SIG-M5 (cell line): ENCODE results near the gene RAPGEF3.

Experiments
- DNase-seq: peaks from one replicate; lab custom pipeline; 2025; lab: John Stamatoyannopoulos, UW

RAPGEF3 gene

DNA sequence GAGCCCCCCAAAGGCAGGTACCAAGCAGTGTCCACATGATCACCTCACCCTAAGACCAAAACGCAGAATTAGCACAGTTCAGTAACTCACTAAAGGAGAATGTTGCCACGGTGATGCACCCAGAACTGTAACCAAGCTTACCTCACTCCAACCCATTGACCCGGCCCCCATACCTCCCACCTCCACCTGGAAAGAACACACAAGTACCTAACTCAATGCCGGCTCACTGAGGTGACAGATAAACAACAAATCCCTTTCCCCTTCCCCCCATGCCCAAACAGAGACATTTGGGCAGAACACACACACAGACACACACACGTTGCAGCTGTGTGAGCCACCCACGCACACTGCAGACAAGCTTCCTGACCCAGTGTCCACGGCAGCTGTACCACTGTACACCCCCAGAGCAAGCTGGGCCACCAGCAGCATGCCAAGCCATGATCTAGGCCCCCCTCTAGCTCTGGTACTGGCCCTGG, 1.3 kb downstream of the RAPGEF3 start:
- DNase-seq = no peak

DNA sequence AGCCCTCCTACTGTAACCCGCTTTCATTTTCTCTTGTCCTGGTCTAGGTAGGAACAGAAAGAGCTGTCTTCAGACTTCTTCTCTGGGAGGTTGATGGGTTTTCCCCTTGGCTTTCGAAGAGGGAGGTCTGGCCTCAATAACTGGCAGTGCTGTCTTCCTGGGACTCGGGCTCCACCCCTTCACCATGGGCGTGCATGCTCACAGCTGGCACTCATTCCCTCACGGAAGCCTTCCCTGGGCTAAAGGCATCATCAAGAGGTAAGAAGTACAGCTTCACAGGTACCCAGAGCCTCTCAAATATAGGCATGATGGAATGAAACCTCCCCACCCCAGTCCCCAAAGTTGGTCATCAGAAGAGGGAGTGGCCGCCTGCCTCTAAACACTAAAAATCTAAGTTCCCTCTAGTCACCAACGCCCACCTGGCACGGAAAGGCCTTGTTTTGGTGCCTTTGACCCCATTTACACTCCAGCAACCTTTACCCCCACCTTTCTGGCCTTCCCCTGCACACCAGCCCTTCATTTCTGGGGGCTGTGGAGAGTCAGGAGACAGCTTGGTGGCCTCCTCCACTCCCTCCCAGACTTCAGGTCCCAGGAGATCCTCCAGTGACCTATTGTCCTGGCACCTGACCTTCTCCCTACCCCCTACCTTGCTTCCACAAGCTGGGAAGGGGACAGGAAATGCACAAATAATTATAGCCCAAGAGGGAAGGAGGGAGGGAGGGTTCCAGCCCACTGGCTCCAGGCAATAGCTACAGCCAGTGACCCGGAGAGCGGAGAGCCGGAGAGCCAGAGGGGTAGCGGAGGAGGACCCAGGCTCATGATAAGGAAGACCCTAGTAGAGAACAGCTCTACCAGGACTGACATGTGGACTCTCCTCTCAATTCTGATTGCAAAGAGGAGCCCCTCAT, 2.8 kb downstream of the RAPGEF3 start:
- DNase-seq = no peak

DNA sequence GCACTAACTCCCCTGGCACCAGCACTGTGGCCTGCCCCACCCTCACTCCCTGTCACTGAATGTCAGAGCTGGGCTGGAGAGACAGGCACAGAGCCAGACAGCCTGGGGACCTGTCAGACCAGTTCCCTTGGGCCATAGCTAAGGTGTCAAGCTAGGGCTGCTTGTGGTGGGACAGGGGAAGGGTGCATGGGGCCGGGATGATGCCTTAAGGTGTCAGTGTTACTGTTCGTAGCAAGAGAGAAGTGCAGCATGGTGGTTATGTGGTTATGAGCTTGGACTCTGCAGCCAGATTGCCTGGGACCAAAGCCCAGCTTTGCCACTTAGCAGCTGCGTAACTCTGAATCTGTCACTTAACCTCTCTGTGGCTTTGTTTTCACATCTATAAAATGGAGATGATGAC, 3.8 kb downstream of the RAPGEF3 start:
- DNase-seq = no peak

DNA sequence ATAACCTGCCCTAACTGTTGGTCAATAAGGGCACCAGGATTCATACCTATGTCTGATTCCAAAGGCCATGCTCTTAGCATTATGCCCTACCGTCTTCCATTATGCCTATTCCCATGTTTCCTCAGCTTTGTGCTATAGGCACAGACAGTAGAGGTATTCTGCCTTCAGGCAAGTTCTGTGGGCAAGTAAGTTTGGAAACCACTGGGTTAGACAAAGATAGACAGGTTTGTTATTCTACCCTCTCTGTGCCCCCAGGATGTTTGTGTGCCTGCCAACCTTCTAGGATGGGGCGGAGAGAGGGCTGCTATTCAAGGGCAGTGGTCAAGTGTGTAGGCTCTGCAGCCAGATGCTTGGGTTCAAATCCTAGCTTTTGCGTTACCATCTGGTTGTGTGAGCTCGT, 4.6 kb downstream of the RAPGEF3 start:
- no peak for DNase-seq

DNA sequence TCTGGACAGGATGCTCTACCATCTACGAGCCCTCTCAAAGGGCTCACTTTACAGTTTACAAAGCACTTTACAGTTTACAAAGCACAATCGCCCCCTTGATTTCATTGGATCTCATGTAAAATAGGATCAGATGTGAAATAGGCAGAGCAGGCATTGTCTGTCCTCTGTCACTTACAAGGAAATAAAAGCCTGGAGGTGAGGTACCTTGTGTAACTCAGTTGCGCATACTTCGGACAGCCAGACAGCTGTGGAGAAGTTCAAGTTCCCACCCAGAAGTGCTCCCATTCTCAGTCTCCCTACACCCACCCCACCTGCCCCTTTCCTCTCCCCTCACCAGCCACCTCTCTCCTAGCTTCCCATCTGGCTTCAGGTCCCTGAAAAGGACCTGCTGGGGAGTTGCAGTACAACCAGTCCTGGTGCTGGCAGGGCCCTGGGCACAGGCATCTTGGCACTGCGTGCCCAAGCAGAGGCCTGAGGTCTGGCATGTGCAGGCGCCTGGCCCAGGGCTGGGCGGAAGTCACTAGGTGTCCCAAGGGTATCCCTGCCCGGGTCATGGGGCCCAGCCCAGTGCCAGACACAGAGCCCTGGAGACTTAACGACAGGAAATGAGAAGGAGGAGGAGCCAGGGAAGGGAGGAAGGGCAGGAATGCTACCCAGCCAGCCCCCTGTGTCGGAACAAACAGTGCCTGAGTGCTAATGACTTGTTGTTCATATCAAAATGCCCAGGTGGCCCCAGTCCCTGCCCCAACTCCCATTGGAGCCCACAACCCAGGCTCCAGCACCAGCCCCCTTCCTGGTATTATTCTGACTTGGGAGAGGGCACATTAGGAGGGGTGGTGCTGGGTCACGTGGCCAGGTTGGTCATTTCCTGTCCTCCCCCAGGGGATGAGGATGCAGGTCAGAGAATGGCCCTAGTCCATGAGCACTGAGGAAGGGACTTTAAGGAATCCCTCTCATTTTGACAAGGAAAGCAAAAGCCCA, 5.4 kb downstream of the RAPGEF3 start:
- DNase-seq = no peak

DNA sequence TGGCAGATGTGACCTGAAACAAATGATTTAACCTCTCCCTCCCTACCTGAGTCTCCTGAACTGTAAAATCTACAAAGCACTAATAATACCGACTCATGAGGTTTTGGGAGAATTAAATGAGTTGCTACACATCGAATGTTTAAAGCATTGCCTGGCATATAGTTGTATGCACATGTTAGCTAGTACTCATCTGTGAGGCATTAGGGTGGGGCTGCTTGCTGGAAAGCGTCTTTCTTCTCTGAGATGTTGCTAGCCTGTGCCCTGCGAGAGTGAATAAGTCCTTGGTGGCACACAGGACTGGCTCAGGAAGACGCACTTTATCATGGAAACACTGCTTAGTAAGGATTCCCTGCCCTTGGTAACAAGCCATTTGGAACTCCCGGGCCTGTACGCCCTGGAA, 6.1 kb downstream of the RAPGEF3 start:
- DNase-seq = no peak

DNA sequence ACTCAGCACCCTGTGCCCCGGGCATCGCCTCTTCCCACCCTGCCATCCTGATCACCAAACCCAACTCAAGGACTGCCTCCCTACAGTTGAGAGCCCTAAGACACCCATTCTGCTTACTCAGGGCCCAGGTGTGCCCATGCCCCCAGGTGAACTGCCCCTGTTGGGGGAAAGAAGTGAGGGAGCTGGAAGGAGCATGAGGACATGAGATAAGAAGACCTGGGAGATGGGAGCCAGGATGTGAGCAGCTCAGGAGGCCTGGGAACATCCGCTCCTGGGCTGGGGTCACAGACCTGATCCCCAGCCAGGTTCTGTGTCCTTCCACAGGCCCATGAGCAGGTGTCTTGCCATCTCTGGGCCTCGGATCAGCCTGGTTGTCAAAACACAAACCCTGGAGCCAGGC, 6.6 kb downstream of the RAPGEF3 start:
- DNase-seq = no peak

DNA sequence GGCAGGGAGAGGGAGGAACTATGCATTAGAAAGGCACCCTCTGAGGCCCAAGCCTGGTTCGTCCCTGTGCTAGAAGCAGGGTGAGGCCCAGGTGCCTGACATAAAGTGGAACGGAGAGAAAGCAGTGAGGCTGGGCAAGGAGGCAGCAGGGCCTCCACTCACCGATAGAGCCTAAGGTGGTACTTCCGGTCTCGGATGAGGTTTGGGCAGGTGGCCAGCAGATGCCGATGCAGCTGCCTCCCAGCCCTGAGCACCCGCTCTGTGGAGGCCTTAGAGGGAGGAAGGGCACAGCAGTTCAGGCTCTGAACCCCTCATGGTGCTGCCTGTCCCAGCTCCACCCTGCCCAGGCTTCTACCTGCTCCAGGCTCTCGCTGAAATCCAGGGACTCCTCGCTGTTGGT, 7.1 kb downstream of the RAPGEF3 start:
- DNase-seq = no peak

DNA sequence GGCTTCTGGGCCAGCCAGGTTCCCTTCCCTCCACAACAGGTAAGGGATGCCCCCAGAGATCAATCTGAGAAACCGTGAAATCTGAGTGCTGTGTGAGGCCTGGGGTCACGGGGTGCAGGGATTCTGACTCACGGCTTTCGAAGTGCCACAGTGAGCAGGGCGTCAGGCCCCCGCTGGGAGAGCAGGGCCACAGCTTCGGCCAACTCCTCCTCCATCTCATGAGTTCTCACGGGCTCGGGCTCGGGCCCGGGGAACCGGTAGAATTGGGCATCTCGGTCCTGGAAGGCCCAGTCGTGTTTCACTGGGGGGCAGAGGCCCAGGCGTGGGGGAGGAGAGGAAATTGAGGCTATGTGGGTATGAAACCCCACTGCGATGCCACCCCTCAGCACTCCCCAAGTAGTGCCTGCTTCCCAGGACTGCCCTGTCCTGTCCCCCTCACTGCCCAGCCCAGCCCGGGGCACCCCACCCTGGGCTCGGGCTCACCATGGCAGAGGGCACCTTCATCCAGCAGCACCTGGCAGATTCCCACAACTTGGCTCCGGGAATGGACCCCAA, 7.7 kb downstream of the RAPGEF3 start:
- DNase-seq = no peak

DNA sequence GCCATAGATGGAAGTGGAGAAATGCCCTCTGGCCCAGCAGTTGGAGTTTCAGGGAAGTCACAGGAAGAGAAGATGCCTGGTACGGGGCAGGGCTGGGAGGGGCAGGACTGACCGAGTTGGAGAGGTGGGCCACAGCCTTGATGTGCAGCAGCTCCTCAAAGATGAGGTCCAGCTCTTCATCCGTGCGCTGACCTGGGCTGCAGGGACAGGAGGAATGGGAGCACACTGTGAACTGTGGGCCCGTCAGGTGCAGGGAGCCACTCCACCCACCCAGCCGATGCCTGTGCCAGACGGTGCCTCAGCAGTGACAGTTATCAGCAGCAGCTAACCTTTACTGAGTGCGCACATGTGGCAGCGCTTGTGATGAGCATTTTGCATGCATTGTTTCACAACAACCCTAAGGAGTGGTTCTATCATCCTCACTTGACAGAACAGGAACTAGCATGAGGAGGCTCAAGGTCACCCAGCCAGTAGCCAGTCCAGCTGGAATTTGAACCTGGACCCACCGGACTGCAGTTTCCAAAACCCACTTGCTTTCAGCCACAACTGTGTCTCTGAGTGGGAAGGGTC, 8.4 kb downstream of the RAPGEF3 start:
- no peak for DNase-seq

DNA sequence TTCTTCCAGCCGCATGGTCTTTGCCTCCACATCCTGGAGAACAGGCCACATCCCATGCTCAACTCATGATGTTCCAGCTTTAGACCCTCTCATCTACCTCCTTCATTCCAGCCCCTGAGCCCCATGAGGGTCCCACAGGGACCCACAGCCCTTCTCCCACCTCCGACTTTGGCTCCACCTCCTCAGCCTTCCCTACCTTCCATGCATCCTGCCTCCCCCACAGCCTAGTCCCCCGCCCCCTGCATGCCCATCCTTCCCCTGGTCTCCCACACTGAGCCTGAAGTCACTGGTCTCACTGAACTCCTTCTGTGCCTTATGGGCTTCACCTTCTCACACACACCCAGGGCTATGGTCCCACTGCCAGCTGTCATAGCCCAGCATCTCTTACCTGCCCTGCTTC, 9.8 kb downstream of the RAPGEF3 start:
- no peak for DNase-seq

DNA sequence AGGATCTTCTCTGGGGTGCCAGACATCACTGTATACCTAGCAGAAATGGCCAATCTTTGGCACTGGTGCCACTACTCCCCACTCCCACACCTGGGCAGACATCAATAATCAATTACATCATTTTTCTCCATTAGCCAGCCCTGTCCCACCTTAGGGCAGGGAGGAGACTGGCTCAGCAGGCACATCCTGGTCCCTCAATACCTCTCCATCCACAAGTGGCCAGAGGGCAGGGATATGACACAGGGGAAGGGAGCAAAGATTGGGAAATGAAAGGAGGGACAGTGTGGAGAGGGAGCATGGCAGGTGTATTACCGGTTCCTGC, 10.2 kb downstream of the RAPGEF3 start:
- DNase-seq = no peak

DNA sequence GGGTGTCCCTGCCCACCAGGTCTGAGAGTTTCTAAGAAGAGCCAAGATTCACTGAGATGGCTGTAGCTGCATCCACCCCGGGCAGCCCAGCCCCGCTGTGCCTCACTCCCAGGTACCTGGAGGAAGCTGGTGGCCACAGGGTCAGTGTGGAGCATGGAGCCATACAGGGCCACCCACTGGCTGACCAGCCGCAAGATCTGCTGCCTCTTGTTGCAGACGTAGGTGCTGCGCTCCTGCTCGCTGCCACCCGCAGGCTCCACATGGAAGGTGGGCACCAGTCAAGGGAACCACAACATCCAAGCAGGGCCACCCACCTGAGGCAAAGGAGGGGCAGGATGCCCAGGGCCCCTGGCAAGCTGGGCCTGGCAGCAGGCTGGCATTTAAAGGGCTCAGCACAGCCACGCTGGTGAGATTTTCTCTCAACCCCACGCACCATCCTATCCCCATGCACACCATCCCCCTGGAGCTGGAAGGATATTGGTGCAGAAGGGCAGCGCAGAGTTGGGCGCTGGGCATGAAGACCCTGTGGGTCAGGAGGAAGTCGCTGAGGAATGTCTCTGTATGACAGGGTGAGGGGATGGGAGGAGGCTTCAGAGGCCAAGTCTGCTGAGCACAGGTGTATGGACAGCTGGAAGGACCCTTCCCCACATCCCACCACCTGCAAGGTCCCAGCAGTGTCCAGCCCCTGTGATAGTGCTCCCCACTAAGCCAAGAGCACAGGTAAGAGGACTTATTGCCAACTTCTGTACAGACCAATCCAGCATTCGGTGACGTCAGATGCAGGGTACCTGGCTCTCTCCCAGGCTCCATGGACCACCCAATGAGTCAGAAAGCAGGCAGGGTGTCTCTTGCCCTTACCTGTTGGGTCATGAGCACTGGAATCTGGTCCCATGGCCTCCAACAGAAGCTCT, 10.8 kb downstream of the RAPGEF3 start:
- no peak for DNase-seq

DNA sequence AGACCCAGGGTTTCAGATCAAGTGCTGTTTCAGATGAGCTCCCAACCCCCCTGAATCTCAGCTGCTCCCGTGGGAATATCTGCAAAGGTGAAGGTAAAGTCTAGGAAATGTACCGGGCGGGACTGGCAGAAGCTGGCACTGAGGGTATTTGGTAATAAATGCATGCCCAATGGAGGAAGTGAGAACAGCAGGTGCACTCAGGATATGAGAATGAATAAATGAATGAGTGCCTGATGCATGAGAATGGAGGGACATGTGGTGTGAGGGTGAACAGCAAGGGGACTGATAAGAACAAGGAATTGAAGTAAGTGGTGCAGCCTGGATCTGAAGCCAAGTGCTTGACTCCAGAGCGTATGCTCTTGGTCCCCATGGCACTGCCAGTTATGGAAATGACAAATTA, 11.6 kb downstream of the RAPGEF3 start:
- no peak for DNase-seq

DNA sequence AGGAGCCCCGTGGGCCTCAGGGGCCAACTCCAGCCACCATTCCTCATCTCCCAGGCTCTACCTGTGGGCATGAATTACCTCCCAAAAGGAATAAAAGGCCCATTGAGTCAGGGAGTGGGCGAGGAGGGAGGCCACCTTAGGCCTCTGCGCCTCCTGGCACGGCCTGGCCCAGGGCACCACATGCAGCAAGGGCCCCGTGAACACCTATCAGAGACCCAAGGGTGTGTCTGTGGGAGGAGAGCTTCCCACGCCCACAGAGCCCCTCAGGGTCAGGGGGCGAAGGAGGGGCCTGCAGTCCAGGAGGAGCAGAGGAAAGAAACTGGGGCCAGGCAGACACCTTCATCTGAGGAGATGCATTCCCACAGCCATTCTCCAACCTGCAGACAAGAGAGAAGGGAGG, 12.2 kb downstream of the RAPGEF3 start:
- DNase-seq = no peak

DNA sequence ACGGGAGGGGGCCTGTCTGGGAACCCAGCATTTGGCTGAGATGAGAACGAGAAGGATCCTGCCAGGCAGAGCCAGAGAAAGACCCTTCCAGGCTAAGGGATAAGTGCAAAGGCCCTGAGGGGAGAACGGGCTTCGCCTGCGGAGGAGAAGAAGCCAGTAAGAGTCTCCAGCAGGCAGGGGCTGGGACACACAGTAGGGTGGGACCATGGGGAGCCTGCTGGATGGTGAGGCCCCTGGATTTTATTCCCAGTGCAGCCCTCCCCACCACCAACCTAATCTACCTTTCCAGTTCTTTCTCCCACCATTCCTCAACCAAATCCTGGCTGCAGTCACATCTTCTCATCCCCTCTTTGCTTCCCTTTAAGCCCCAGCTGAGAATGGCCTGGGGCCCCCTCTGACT, 12.6 kb downstream of the RAPGEF3 start:
- no peak for DNase-seq

DNA sequence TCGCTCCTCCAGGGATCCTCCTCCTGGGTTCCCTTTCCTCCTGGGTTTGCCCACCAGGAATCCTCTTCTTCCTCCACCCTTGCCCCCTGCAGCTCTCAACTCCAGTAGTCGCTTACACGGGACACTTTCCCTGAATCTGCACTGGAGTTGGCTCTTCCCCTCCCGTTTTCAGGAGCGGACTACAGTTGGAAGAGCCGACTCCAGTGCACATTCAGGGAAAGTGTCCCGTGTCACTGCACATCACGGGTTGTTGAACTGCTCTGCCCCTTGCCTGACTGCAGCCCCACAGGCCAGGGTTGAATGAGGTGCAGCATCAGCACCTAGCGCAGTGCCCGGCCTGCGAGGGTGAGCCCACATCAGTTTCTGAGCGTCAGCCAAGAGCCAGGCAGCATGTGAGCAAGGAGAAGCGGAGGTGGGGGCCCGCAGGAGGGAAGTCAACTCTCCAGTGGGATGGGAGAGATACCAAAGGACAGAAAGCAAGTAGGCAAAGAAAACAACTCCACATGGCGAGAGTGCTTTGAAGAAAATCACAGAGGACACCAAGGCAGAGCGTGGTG, 13.1 kb downstream of the RAPGEF3 start:
- no peak for DNase-seq

DNA sequence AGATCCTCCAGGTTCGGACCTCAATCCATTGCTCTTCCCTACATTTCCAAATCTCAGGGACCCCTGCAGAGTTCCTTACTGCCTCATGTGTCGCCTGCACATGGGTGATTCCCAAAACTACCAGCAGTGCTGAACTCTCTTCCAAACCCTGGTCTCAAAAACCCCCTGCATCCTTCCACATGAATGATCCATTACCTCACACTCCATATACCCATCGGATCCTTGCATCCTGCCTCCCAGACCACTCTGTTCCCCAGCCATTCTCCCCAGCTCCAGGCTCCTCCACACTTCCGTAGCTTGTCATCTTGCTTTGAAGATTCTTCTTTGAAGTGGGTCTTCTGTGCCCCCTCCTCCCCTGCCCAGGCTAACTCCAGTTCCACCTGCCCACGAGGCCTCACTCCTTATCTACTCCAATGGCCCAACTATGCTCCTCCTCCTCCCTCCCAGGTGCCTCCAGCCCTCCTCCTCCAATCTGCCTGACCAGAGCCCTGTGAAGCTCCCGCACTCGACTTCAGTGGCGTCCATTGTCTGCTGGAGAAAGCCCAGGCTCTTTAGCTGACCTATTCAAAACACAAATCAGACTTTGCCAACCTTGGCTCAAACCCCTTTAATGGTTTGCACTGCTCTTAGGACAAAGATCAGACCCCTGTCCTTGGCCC, 13.8 kb downstream of the RAPGEF3 start:
- no peak for DNase-seq

DNA sequence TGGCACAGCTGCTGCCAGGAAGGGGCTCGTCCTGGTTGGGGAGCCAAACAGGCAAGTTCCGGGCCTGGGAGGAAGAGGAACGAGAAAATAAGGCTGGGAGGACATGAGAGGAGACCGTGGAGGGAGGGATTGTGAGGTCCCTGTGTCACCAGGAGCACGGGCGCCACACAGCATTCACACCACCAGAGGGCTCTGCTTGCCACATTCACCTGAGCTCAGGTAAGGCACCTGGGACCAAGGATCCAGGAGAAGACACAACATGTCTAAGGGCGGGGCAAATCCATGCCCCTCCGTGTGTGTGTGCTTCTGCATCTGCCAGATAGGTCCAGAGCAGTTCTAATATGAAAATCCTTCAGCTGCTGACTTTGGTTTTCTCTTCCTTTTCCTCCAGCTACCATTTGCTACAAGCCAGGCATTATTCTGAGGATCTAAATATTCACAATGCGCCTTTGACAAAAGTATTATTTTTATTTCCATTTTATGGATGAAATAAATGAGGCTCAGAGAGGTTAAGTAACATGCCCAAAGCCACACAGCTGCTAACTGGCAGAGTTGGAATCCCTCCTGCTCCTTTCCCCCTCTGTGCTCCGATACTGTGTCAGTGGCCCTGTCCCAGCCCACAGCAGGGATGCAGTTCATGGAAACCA, 14.6 kb downstream of the RAPGEF3 start:
- no peak for DNase-seq

DNA sequence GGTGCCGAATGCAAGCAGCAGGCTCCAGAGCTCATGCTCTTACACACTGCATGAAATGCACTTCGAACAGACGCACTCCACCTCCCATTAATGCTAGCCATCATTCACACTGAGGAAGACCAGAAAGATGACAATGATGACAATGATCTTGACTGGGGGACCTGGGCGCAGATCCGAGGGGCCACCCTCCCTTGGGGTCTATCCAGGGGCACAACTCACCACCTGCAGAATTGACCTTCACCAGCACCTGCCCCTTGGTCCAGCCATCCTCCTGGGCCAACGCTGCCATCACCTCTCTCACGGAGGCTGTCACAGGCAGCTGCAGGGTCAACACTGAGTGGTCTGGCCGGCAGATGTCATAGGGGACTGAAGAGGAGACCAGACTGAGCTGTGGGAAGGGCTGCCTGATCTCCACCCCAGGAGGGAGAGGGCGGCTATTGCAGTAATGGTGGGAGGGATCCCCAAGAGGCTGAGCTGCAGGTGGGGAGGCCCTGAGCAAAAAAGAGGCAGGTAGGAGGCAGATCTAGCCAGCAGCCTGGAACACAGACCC, 15.3 kb downstream of the RAPGEF3 start:
- DNase-seq = no peak
